GM23338 (cell line): ENCODE results near the gene NPC2. TPM values are rescaled to one million over a fixed set of nuclear protein-coding genes. Genes with fewer than 3 reads are reported as not detected.
A peak's percentile ranks its signal among the peaks of the same experiment; 100 is the strongest.

ENCODE experiments used
- ATAC-seq: fragments of 200-7000 bp; cut with Tn5 transposase; 3 replicates; pipeline ENCODE4 v1.9.1; 2020
- DNase-seq: peaks from one replicate; pipeline ENCODE4 v3.0.0-alpha.2; 2015; ENCODE audit warnings: low spot score
- H2AFZ ChIP-seq: fragments of 200-600 bp; sonication (generic); 2 replicates; pipeline ENCODE4 v1.8.0; 2016; ENCODE audit warnings: antibody characterized with exemption, mild to moderate bottlenecking, moderate library complexity
- H3F3A ChIP-seq: fragments of 200-600 bp; sonication (generic); replicated peaks from 2 replicates; pipeline ENCODE4 v1.8.0; 2017; ENCODE audit warnings: antibody characterized with exemption, mixed run types, low read depth
- H3K27ac ChIP-seq: fragments of 200-600 bp; sonication (generic); 2 replicates; pipeline ENCODE4 v1.6.1; 2016; ENCODE audit warnings: low read depth
- H3K27me3 ChIP-seq: fragments of 200-600 bp; sonication (generic); 2 replicates; pipeline ENCODE4 v1.8.0; 2016; ENCODE audit warnings: mild to moderate bottlenecking, mixed run types, moderate library complexity; ENCODE audit not compliant: insufficient read depth
- H3K36me3 ChIP-seq: fragments of 200-600 bp; sonication (generic); 2 replicates; pipeline ENCODE4 v1.8.0; 2016; ENCODE audit warnings: mild to moderate bottlenecking; ENCODE audit not compliant: insufficient read depth
- H3K4me1 ChIP-seq: fragments of 200-600 bp; sonication (generic); 2 replicates; pipeline ENCODE4 v1.8.0; 2016; ENCODE audit warnings: mild to moderate bottlenecking, moderate library complexity; ENCODE audit not compliant: insufficient read depth
- H3K4me2 ChIP-seq: fragments of 200-600 bp; sonication (generic); 2 replicates; pipeline ENCODE4 v1.7.1; 2017; ENCODE audit warnings: mixed run types
- H3K4me3 ChIP-seq: fragments of 200-600 bp; sonication (generic); 2 replicates; pipeline ENCODE4 v1.6.1; 2016; ENCODE audit warnings: mixed run types
- H3K79me2 ChIP-seq: fragments of 200-600 bp; sonication (generic); replicated peaks from 2 replicates; pipeline ENCODE4 v1.8.0; 2017; ENCODE audit warnings: mild to moderate bottlenecking; ENCODE audit not compliant: insufficient read depth
- H3K9me2 ChIP-seq: fragments of 200-600 bp; sonication (generic); 2 replicates; pipeline ENCODE4 v1.8.0; 2017; ENCODE audit not compliant: insufficient read depth
- H4K20me1 ChIP-seq: fragments of 200-600 bp; sonication (generic); replicated peaks from 2 replicates; pipeline ENCODE4 v1.8.0; 2017; ENCODE audit warnings: mild to moderate bottlenecking; ENCODE audit not compliant: insufficient read depth
- H3K27ac Mint-ChIP-seq: 2 replicates; pipeline ENCODE4 v1.8.0; 2020; ENCODE audit warnings: inconsistent platforms, mild to moderate bottlenecking, moderate library complexity, mixed read lengths
- H3K27me3 Mint-ChIP-seq: 3 replicates; pipeline ENCODE4 v1.8.0; 2022; ENCODE audit warnings: low read depth, mild to moderate bottlenecking, moderate library complexity, mixed read lengths, inconsistent platforms; ENCODE audit not compliant: insufficient read depth, poor library complexity
- H3K36me3 Mint-ChIP-seq: 3 replicates; pipeline ENCODE4 v1.8.0; 2021; ENCODE audit warnings: low read depth, mild to moderate bottlenecking, inconsistent platforms, moderate library complexity, mixed read lengths
- H3K4me1 Mint-ChIP-seq: 3 replicates; pipeline ENCODE4 v1.8.0; 2020; ENCODE audit warnings: mild to moderate bottlenecking, inconsistent platforms, mixed read lengths
- H3K4me3 Mint-ChIP-seq: 3 replicates; pipeline ENCODE4 v1.8.0; 2021; ENCODE audit warnings: moderate library complexity, mild to moderate bottlenecking, inconsistent platforms, mixed read lengths
- H3K9me3 Mint-ChIP-seq: 3 replicates; pipeline ENCODE4 v1.8.0; 2020; ENCODE audit warnings: moderate library complexity, mild to moderate bottlenecking, inconsistent platforms, mixed read lengths
- CREB1 ChIP-seq: fragments of 250-450 bp; sonication (Bioruptor Pico); IDR thresholded peaks from 2 replicates; pipeline ENCODE4 v1.5.0; 2020; ENCODE audit warnings: low read depth, mild to moderate bottlenecking, moderate library complexity
- CTCF ChIP-seq, 2 experiments: fragments of 200-600 bp in 1 of 2; sonication (generic) in 1 of 2; conservative IDR thresholded peaks; 2 replicates each; pipeline versions ENCODE4 v1.5.1 to v1.6.1; 2016 to 2017; ENCODE audit warnings: antibody characterized with exemption in 2 of 2, low read depth in 2 of 2, mild to moderate bottlenecking in 2 of 2, moderate library complexity in 1 of 2
- EZH2 ChIP-seq: fragments of 200-600 bp; sonication (generic); IDR thresholded peaks from one replicate; pipeline ENCODE4 v1.8.0; 2017; ENCODE audit warnings: antibody characterized with exemption, mild to moderate bottlenecking, low read depth; ENCODE audit not compliant: unreplicated experiment
- JUNB ChIP-seq: IDR thresholded peaks from one replicate; pipeline ENCODE4 v1.6.1; 2016; ENCODE audit warnings: antibody characterized with exemption; ENCODE audit not compliant: unreplicated experiment
- ZNF462 ChIP-seq: fragments of 250-450 bp; sonication (Bioruptor Pico); IDR thresholded peaks from 2 replicates; pipeline ENCODE4 v1.5.0; 2020; ENCODE audit warnings: mild to moderate bottlenecking, moderate library complexity
- polyA plus RNA-seq: library from polyadenylated mRNA; unstranded; fragments of >200 nt; fragmentation: Nextera tagmentation; extraction: Ambion mirVana; gene quantifications from 2 replicates; pipeline ENCODE4 v1.2.1, GENCODE V29; 2016
- total RNA-seq: library from RNA; depleted of rRNA; stranded (reverse); fragments of >200 nt; shearing (Covaris generic); gene quantifications from 2 replicates; pipeline ENCODE4 v1.2.3, GENCODE V29; 2014

The NPC2 gene
- total and polyA plus RNA-seq, 2 experiments from 2014 or later, result 287 to 344 TPM

GRCh38 chr14:74508292-74508731 is 15.2 kb upstream of the NPC2 start:
- no peaks in the 10 kb centered on the region for H4K20me1 ChIP-seq
- H3K36me3 Mint-ChIP-seq, result no peaks in the 10 kb centered on the region
- no peak overlapping the region for H3K27ac Mint-ChIP-seq
- no peaks in the 10 kb centered on the region for H3K36me3 ChIP-seq
- H3K27me3 Mint-ChIP-seq, result peaks cover 31% of the 10 kb centered on the region
- ATAC-seq (peak; percentile 94), DNase-seq (peak; percentile 90)
- H3F3A ChIP-seq, result no peaks in the 10 kb centered on the region
- no peak overlapping the region; the same call in 1 of the 2 replicates for H2AFZ ChIP-seq
- H3K4me1 ChIP-seq, result no peaks in the 10 kb centered on the region
- no peak overlapping the region for H3K4me3 Mint-ChIP-seq
- H3K27me3 ChIP-seq, result no peaks in the 10 kb centered on the region
- peaks cover 28% of the 10 kb centered on the region for H3K4me1 Mint-ChIP-seq
- TF ChIP-seq ZNF462 (CRISPR knock-in tag) (no peak), CREB1 (CRISPR knock-in tag) (peak; percentile 44; the same call in 1 of the 2 replicates), CTCF (conservative IDR thresholded peaks at IDR 0.05; ENCODE audit: low read depth in 2 of 2) (peak; percentile 83 to 97)
- no peak overlapping the region for H3K4me3 ChIP-seq
- no peaks in the 10 kb centered on the region; the same call in 2 of the 3 replicates for H3K9me3 Mint-ChIP-seq
- H3K27ac ChIP-seq, result no peak overlapping the region
- H3K4me2 ChIP-seq, result no peak overlapping the region
- no peaks in the 10 kb centered on the region for H3K9me2 ChIP-seq
- H3K79me2 ChIP-seq, result no peaks in the 10 kb centered on the region

- Histone ChIP-seq H2AFZ (no peak overlapping the region), H3F3A (no peaks in the 10 kb centered on the region), H3K9me2 (no peaks in the 10 kb centered on the region), H3K79me2 (no peaks in the 10 kb centered on the region), H4K20me1 (no peaks in the 10 kb centered on the region), H3K4me3 (no peak overlapping the region), H3K36me3 (no peaks in the 10 kb centered on the region), H3K4me2 (no peak overlapping the region), H3K27me3 (no peaks in the 10 kb centered on the region), H3K4me1 (no peaks in the 10 kb centered on the region), H3K27ac (no peak overlapping the region)
- Mint-ChIP-seq H3K27me3 (peaks cover 30% of the 10 kb centered on the region), H3K4me3 (no peak overlapping the region), H3K36me3 (no peaks in the 10 kb centered on the region), H3K9me3 (no peaks in the 10 kb centered on the region; the same call in 2 of the 3 replicates), H3K4me1 (peaks cover 28% of the 10 kb centered on the region), H3K27ac (no peak overlapping the region)
- DNase-seq (no peak), ATAC-seq (no peak)
- TF ChIP-seq EZH2, result no peak
- TF ChIP-seq JUNB, result no peak
These were observed 14.7 kb upstream of the NPC2 start for GRCh38 chr14:74507840-74508239.
